Mononuclear cell (primary cell): Measurements from ENCODE around the gene SGO2. TPM values are rescaled to one million over a fixed set of nuclear protein-coding genes. Genes with fewer than 3 reads are reported as not detected.
"Not testable (repeated sequence)": the region's sequence is repeated elsewhere in the genome, so short reads cannot be mapped to it uniquely, and the experiment has no call there.

Experiments used
- H3K27me3 ChIP-seq: 2 replicates; pipeline ENCODE4 v1.6.0; 2011; ENCODE audit warnings: low read length, control low read depth; ENCODE audit not compliant: insufficient read depth
- H3K4me1 ChIP-seq: 2 replicates; pipeline ENCODE4 v1.5.1; 2011; ENCODE audit warnings: mild to moderate bottlenecking, low read length, control low read depth; ENCODE audit not compliant: insufficient read depth
- H3K4me3 ChIP-seq: 2 replicates; pipeline ENCODE4 v1.5.1; 2011; ENCODE audit warnings: mild to moderate bottlenecking, low read length, moderate library complexity
- H3K9me3 ChIP-seq: 2 replicates; pipeline ENCODE4 v1.5.1; 2011; ENCODE audit warnings: low read depth, mild to moderate bottlenecking, control low read depth, low read length
- total RNA-seq: library from RNA; depleted of rRNA; stranded (reverse); fragments of >200 nt; gene quantifications from one replicate; pipeline ENCODE4 v1.2.3, GENCODE V29; 2012

Gene SGO2
- total RNA-seq, 1 donor, result 2.1 TPM

DNA sequence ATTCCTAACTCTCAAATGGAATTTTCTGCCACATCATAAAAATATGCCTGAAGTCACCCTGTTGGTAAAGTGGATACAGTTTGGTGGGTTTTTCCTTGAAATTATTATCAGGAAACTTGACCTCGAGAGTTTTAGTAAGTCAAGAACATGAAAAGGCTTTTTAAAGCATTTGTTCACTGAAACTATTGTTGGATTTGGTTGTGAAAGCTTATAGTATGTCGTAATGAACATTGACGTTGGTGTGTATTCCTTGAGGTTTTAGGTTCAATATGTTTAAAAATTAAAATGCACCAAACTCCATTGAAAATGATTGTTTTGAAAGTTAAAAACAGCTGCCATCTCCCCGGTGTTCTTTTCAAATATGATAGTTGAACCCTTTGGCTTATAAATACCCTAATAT lies 90.6 kb downstream of the SGO2 start:
- peaks cover 11% of the 10 kb centered on the region for H3K4me1 ChIP-seq
- no peaks in the 10 kb centered on the region for H3K27me3 ChIP-seq
- H3K4me3 ChIP-seq, result no peak overlapping the region
- no peaks in the 10 kb centered on the region for H3K9me3 ChIP-seq

DNA sequence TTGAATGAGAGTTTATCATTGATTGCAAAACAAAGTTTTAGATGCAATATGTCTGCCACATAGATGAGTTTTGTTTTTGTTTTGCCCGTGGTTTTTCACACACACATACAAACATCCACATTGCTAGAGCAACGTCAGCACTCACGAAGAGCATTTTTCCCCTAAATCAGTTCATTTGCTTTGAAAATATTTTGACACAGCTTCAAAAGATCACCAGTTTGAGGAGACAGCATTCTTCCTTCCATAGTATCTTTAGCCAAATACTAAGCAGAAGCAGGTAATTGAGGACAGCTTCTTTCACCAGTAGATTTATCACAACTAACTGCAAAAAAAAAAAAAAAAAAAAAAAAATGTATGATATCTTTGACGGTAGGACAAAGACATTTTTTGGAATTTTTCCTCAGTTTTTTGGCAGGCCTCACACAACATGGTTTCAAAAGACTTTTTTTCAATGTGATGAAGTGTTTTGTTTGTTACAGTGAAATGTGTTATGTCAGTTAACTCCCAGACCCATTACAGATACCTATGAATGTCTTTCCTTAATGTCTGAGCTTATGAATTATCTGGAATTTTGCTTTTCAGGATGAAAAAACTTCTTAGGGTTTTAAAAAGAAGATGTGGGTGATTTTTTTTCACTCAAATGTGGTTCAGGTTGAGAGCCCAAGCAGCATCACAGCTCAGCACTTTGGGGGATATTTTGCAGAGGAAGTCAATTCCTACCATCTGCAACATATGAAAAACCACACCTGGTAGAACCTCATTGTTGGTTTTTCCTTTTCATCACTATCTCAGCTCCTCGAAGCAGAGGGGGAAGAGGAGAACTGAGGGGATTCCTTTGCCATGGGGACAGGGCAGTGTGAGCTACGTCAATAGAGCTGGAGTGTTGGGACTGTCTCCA lies 91.4 kb downstream of the SGO2 start:
- H3K4me3 ChIP-seq, result no peak overlapping the region
- no peaks in the 10 kb centered on the region for H3K27me3 ChIP-seq
- no peaks in the 10 kb centered on the region for H3K9me3 ChIP-seq
- H3K4me1 ChIP-seq, result peaks cover 11% of the 10 kb centered on the region

DNA sequence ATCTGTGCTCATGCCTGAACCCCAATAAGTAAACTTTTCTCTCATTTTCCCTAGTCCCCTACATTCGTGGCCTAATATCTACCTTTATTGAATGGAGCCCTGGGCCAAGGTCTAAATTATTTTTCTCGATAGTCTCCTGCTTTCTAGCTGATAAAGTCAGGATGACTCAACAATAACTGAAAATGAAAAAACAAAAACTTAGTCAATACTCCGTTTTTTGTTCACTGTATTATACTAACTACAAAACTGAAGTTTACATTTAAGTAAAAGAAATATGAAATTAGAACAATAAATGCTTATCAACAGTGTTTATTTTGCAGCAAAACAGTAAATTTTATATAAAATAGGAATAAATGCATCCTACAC lies 92.0 kb downstream of the SGO2 start:
- H3K9me3 ChIP-seq, result no peaks in the 10 kb centered on the region
- no peaks in the 10 kb centered on the region for H3K27me3 ChIP-seq
- H3K4me3 ChIP-seq, result no peak overlapping the region
- peaks cover 11% of the 10 kb centered on the region for H3K4me1 ChIP-seq

DNA sequence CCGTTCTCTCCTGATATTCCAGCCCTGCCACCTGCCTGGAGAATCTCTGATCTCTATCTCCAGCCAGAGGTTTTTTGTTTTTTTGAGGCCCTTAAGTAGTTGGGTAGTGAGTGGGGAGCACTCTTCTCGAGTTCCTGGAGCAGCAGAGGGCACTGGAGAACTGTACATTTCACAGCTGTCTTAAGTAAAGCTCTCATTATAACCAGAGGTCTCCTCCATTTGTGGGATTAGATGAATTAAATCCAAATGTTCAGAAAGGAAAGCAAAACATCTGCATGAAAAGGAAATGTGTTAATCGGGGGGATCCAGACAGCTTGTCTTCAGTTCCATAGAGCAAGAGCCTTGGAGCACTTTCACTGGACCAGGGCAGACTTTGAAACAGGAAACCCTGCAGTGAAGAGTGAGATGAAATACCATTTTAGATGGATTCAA lies 92.6 kb downstream of the SGO2 start:
- Histone ChIP-seq H3K4me3 (no peak overlapping the region), H3K4me1 (peaks cover 11% of the 10 kb centered on the region), H3K9me3 (no peaks in the 10 kb centered on the region), H3K27me3 (no peaks in the 10 kb centered on the region)

DNA sequence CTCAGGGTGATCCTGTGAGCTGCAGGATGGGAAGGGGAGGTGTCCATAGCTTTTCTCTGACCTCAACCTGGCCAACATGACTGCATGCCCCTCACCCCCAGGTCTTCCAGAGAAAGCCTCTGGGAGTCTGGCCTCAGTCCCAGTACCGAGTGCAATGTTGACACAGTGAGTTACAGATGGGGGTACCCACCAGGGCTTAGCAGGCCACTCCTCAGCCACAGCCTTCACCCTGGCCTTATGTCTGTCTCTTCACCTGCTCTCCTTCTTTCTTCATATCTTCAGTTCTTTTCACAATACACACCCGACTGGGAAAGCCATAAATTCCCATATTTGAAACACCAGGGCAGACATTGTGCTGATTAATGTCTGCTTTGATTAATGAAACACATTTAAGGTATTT lies 93.3 kb downstream of the SGO2 start:
- Histone ChIP-seq H3K9me3 (no peaks in the 10 kb centered on the region), H3K27me3 (no peaks in the 10 kb centered on the region), H3K4me1 (peaks cover 11% of the 10 kb centered on the region), H3K4me3 (no peak overlapping the region)

DNA sequence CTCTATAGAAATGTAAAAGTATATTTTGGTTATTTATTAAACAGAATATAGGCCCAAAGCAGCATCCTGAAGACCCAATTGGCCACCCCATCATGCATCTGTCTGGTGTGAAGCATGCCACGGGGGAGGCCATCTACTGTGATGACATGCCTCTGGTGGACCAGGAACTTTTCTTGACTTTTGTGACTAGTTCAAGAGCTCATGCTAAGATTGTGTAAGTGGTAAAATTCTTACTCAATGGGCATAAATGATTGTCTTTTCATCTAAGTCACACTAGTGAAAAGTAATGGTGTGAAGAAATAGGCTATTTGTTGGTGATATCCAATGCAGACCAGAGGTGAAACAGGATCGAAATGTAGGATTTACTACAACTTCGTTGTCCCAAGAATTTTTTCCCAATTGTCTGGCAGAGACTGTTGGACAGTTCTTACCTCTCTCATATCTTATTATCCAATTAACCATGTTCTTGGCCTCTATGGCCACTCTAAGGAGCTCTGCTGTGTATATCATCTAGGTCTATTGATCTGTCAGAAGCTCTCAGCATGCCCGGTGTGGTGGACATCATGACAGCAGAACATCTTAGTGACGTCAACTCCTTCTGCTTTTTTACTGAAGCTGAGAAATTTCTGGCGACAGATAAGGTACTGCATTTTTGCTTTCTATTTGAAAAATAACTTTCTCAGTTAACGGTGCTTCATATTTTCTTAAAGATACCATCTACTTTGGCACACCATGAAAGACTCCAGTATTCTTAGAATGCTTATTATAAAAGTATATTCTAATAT lies 94.8 kb downstream of the SGO2 start:
- Histone ChIP-seq H3K27me3 (no peaks in the 10 kb centered on the region), H3K4me1 (peaks cover 4% of the 10 kb centered on the region), H3K4me3 (no peak overlapping the region), H3K9me3 (no peaks in the 10 kb centered on the region)

DNA sequence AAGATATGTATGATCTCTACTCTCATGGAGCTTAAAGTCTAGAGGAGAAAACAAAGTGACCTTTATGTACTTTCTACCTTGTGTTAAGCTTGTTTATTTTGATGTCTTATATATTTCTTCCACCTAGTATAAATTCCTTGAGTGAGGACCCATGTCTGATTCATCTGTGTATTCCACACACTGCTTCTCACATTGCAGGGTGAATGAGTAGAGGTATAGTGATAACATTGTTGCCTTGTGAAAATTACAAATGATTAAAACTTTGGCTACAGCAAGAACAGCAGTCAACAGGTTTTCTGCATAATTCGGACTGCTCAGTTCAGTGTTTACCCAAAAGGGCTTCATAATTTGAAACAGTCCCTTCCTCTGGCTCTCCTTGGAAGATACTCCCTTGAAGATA lies 96.1 kb downstream of the SGO2 start:
- Histone ChIP-seq H3K9me3 (no peaks in the 10 kb centered on the region), H3K4me3 (no peak overlapping the region), H3K4me1 (peaks cover 4% of the 10 kb centered on the region), H3K27me3 (no peaks in the 10 kb centered on the region)

DNA sequence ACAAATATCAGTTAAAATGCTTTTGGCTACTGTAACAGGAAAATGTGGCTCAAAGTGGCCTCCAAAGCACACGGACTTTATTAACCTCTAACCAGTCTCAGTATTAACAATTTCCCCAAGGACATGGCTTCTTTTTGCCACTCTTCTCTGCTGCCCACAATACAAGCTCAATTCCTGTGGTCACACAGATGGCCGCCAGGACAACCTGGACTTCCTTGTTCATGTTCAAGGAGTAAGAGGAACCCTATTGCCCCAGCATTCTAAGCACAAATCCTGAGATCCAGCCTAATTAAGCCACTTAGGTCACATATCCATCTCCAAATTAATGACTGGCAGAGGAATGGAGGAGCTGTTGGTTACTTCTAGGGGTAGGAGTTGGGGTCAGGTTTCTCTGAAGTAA lies 98.0 kb downstream of the SGO2 start:
- Histone ChIP-seq H3K9me3 (no peaks in the 10 kb centered on the region), H3K4me3 (no peak overlapping the region), H3K4me1 (no peaks in the 10 kb centered on the region), H3K27me3 (no peaks in the 10 kb centered on the region)

DNA sequence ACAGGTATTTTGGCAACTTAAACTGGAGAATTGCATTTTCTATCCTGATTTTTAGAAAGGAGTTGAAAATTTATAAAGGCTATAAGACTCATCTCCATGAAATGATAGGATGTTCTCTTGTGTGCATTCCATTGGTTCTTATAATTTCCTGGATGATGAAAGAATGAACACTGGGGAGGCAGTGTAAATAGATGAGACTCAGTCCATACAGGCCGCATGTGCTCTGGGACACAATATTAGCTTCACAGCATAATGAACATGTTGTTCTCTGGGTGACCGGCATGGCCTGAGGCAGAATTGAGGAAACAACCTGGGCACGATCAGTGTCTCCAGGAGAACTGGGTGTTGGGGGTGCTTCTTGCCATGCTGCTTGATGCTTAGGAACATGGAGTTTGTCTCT lies 98.7 kb downstream of the SGO2 start:
- no peaks in the 10 kb centered on the region for H3K4me1 ChIP-seq
- no peaks in the 10 kb centered on the region for H3K27me3 ChIP-seq
- no peak overlapping the region for H3K4me3 ChIP-seq
- no peaks in the 10 kb centered on the region for H3K9me3 ChIP-seq

DNA sequence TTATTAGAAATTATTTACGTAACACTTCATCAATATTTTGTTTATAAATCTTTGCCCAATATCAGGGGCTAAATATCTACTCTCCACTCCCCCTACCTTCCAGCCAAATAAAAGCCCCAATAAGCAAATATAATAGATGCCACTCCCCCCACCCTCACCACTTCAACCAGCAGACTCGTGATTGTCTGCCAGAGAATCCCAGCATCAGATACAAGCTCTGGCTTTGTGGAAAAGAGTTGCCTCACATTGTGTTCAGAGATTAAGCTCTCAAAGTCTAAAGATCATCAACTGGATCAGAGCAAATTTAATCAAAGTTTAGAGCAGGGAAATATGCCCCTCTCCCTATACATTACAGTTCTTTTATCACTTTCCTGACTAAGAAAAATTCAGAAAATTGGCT lies 99.3 kb downstream of the SGO2 start:
- Histone ChIP-seq H3K4me1 (no peaks in the 10 kb centered on the region), H3K9me3 (no peaks in the 10 kb centered on the region), H3K27me3 (no peaks in the 10 kb centered on the region), H3K4me3 (no peak overlapping the region)

DNA sequence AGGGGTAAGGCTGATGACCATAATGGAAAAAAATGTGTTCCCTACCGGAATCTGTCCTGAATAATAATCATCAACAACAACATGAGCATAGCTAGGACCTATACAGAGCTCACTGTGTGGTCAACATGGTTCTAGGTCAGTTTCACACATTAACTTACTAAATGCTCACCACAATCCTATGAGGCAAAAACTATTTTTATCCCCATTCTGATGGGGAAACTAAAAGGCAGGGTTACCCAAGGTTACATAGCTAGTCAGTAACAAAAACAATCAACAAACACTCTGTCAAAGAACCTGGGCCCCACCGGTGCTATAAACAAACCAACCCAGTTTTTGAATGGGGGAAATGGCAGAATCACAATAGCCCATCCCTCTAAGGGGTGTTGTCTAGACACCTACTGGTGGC lies 100.0 kb downstream of the SGO2 start:
- H3K4me3 ChIP-seq, result no peak overlapping the region
- no peaks in the 10 kb centered on the region for H3K27me3 ChIP-seq
- no peaks in the 10 kb centered on the region for H3K4me1 ChIP-seq
- no peaks in the 10 kb centered on the region for H3K9me3 ChIP-seq

DNA sequence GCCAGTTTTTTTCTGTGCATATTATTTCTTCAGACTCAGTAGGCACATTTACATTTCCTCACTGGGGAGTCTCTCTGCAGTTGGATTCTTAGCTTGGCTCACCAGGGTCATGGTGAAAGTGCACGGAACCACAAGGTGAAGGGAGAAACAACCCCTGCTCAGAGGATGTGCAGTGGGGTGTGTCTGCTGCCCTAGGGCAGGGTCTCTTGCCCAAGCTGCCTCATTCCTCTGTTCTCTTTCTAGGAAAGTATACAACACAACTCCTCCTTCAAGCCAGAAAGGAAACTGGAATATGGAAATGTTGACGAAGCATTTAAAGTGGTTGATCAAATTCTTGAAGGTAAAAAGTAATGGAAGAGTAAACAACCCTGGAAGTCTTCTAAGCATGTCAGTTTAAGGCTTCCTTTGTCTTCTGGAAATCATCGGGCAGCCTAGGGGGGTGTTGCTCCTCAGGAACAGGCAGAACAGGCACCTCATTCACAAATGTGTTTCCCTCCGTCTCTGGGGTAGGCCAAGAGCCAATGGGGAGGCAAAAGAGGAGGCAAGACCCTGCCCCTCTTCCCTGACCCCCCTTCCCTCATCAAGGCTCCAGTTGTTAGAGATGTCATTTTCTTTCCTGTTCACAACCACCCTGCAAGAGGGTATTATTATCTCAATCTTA lies 101.2 kb downstream of the SGO2 start:
- H3K4me3 ChIP-seq, result no peak overlapping the region
- no peaks in the 10 kb centered on the region for H3K9me3 ChIP-seq
- no peaks in the 10 kb centered on the region for H3K27me3 ChIP-seq
- no peaks in the 10 kb centered on the region for H3K4me1 ChIP-seq

DNA sequence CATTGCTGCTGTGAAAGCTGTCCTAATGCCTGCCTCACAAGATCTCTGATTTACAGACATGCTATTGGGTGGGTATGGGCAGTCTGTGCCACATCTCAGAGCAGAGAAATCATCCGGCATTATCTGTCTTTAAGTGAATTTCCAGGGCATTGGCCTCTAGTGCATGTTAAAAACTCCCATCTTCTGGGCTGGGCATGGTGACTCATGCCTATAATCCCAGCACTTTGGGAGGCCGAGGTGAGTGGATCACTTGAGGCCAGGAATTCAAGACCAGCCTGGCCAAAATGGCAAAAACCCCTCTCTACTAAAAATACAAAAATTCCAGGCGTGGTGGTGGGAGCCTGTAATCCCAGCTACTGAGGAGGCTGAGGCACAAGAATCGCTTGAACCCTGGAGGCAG lies 102.5 kb downstream of the SGO2 start:
- H3K9me3 ChIP-seq, H3K27me3 ChIP-seq, H3K4me3 ChIP-seq, H3K4me1 ChIP-seq: not testable (repeated sequence)

DNA sequence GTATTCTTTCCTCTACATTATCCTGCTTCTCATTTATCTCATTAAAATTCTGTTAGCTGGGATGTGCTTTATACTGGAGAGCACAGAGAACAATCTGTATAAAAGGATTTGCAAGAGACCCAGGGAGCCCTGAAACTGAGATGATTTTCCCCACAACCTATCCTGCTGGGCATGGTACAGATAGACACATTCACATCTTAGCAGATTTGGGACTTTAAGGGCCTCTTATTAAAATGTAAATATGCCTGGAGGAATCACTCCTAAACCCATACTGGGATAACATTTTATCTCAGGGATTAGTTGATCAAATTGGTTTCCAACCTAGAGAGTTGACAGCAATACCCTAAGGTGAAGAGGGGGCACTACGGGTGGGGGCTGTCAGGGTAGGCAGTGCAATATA lies 105.3 kb downstream of the SGO2 start:
- no peaks in the 10 kb centered on the region for H3K9me3 ChIP-seq

More for the DNA sequence above, 105.3 kb downstream of the SGO2 start:
- Histone ChIP-seq H3K4me1 (peaks cover 10% of the 10 kb centered on the region), H3K4me3 (no peak overlapping the region), H3K27me3 (no peaks in the 10 kb centered on the region)
